Tibial nerve (tissue), 4 donors: ENCODE data around the gene TXNL4A. TPM values are rescaled to one million over a fixed set of nuclear protein-coding genes. Genes with fewer than 3 reads are reported as not detected.

Experiments
- DNase-seq, 2 donors: peaks; one replicate each; pipeline ENCODE4 v3.0.0-alpha.2; 2019; ENCODE audit warnings: low spot score in 2 of 2
- H3K27ac ChIP-seq, 4 donors: fragments of 200-600 bp; sonication (generic) in 3 of 4; one replicate each; pipeline ENCODE4 v1.5.1; 2017 to 2019; ENCODE audit warnings: mild to moderate bottlenecking in 1 of 4
- H3K27me3 ChIP-seq, 2 donors: fragments of 200-600 bp; sonication (generic) in 1 of 2; one replicate each; pipeline versions ENCODE4 v1.5.1 to v1.6.0; 2017 to 2019
- H3K36me3 ChIP-seq, 3 donors: fragments of 200-600 bp; sonication (generic); one replicate each; pipeline ENCODE4 v1.5.1; 2018 to 2019
- H3K4me1 ChIP-seq, 4 donors: fragments of 200-600 bp; sonication (generic) in 3 of 4; one replicate each; pipeline ENCODE4 v1.5.1; 2017 to 2019
- H3K4me3 ChIP-seq, 4 donors: fragments of 200-600 bp; sonication (generic) in 3 of 4; one replicate each; pipeline ENCODE4 v1.5.1; 2017 to 2019; ENCODE audit warnings: mild to moderate bottlenecking in 1 of 4, moderate library complexity in 1 of 4
- H3K9me3 ChIP-seq, 4 donors: fragments of 200-600 bp; sonication (generic) in 3 of 4; one replicate each; pipeline ENCODE4 v1.5.1; 2017 to 2019
- CTCF ChIP-seq, 5 experiments: fragments of 200-600 bp in 3 of 5; fragments of 450-650 bp in 2 of 5; sonication (generic) in 3 of 5; IDR thresholded peaks; one replicate each; pipeline ENCODE4 v1.5.1; 2016 to 2019; ENCODE audit warnings: antibody characterized with exemption in 5 of 5, mild to moderate bottlenecking in 3 of 5, moderate library complexity in 2 of 5
- EP300 ChIP-seq, 2 donors: sonication (generic); formaldehyde crosslinking; IDR thresholded peaks; one replicate each; pipeline ENCODE4 v1.6.1; 2017; ENCODE audit warnings: antibody characterized with exemption in 2 of 2, mild to moderate bottlenecking in 1 of 2
- POLR2A ChIP-seq, 2 donors: fragments of 450-650 bp; IDR thresholded peaks; one replicate each; pipeline ENCODE4 v1.6.1; 2017; ENCODE audit warnings: antibody characterized with exemption in 2 of 2, mild to moderate bottlenecking in 2 of 2, moderate library complexity in 2 of 2
- WGBS, 2 donors: methylation state at CpG; one replicate each; pipeline ENCODE4 v1.1.5; 2018; 5-methylcytosine and 5-hydroxymethylcytosine counted together
- total RNA-seq, 4 donors: library from RNA; depleted of rRNA; stranded (reverse); fragments of >200 nt; gene quantifications; one replicate each; pipeline ENCODE4 v1.1.0, GENCODE V29; 2016

TXNL4A gene
- total RNA-seq, 4 donors from 2014 or later = 19.0 to 34.9 (median 32.5) TPM

GRCh38 chr18:79973517-79973916, 14.8 kb downstream of the TXNL4A start:
- TF ChIP-seq CTCF (IDR thresholded peaks at IDR 0.05) (no peak), POLR2A (IDR thresholded peaks at IDR 0.05) (no peak), EP300 (IDR thresholded peaks at IDR 0.05) (no peak)
- Histone ChIP-seq H3K27me3 (no peaks in the 10 kb centered on the region), H3K4me3 (no peak overlapping the region), H3K36me3 (peaks cover 0 to 81% (median 9%) of the 10 kb centered on the region in 3 donors), H3K4me1 (no peaks in the 10 kb centered on the region), H3K27ac (no peak overlapping the region), H3K9me3 (no peaks in the 10 kb centered on the region)
- no peak for DNase-seq
- 89 to 90% methylated on average over 16 of the region's 16 CpGs for WGBS, 2 donors

GRCh38 chr18:79972720-79973119, 15.6 kb downstream of the TXNL4A start:
- H3K4me3 ChIP-seq = no peak overlapping the region
- no peak for DNase-seq
- TF ChIP-seq POLR2A (IDR thresholded peaks at IDR 0.05) (no peak), EP300 (IDR thresholded peaks at IDR 0.05) (no peak), CTCF (IDR thresholded peaks at IDR 0.05) (no peak)
- no peaks in the 10 kb centered on the region for H3K4me1 ChIP-seq
- peaks cover 0 to 89% (median 9%) of the 10 kb centered on the region in 3 donors for H3K36me3 ChIP-seq
- H3K27me3 ChIP-seq = no peaks in the 10 kb centered on the region
- no peak overlapping the region for H3K27ac ChIP-seq
- no peaks in the 10 kb centered on the region for H3K9me3 ChIP-seq
- 88 to 91% methylated on average over 3 of the region's 3 CpGs for whole genome bisulfite sequencing, 2 donors

GRCh38 chr18:79971986-79972385, 16.4 kb downstream of the TXNL4A start:
- Histone ChIP-seq H3K4me1 (no peaks in the 10 kb centered on the region), H3K27ac (no peak overlapping the region), H3K9me3 (no peaks in the 10 kb centered on the region), H3K36me3 (peaks cover 0 to 90% (median 9%) of the 10 kb centered on the region in 3 donors), H3K4me3 (no peak overlapping the region), H3K27me3 (no peaks in the 10 kb centered on the region)
- no peak for DNase-seq
- TF ChIP-seq POLR2A (IDR thresholded peaks at IDR 0.05) (no peak), CTCF (IDR thresholded peaks at IDR 0.05) (no peak)
- 79 to 88% methylated on average over 9 of the region's 9 CpGs for WGBS, 2 donors

- Histone ChIP-seq H3K27me3 (no peaks in the 10 kb centered on the region), H3K9me3 (no peaks in the 10 kb centered on the region), H3K4me1 (no peaks in the 10 kb centered on the region), H3K36me3 (peaks cover 0 to 85% (median 9%) of the 10 kb centered on the region in 3 donors), H3K4me3 (no peak overlapping the region), H3K27ac (no peak overlapping the region)
- no peak for DNase-seq
- 91 to 93% methylated on average over 17 of the region's 17 CpGs for WGBS, 2 donors
- TF ChIP-seq EP300 (IDR thresholded peaks at IDR 0.05) = no peak
- TF ChIP-seq CTCF (IDR thresholded peaks at IDR 0.05) = no peak
- TF ChIP-seq POLR2A (IDR thresholded peaks at IDR 0.05) = no peak
Observed at GRCh38 chr18:79971211-79971952, 17.0 kb downstream of the TXNL4A start.

- no peak for DNase-seq
Observed at GRCh38 chr18:79970419-79971133, 17.8 kb downstream of the TXNL4A start.

More at GRCh38 chr18:79970419-79971133, 17.8 kb downstream of the TXNL4A start:
- Histone ChIP-seq H3K27me3 (no peaks in the 10 kb centered on the region), H3K4me3 (no peak overlapping the region), H3K4me1 (peaks cover 0 to 2% (median under 1%) of the 10 kb centered on the region in 4 donors), H3K9me3 (no peaks in the 10 kb centered on the region), H3K36me3 (peaks cover 0 to 77% (median 9%) of the 10 kb centered on the region in 3 donors), H3K27ac (no peak overlapping the region)
- WGBS, 2 donors = 81 to 88% methylated on average over 12 of the region's 12 CpGs
- TF ChIP-seq POLR2A (IDR thresholded peaks at IDR 0.05) (no peak), CTCF (IDR thresholded peaks at IDR 0.05) (no peak), EP300 (IDR thresholded peaks at IDR 0.05) (no peak)
